ENCODE data around the gene NRP1.

GRCh38 chr10:33257439-33258080 lies 76.9 kb downstream of the NRP1 start:
- TF ChIP-seq POLR2A (IDR thresholded peaks at IDR 0.05; ENCODE audit: low read depth, low read length) (no peak), CTCF (IDR thresholded peaks at IDR 0.05; ENCODE audit: extremely low read depth in 1 of 2, insufficient read depth in 1 of 2, low read depth in 1 of 2, low read length in 2 of 2) (no peak), MAX (IDR thresholded peaks at IDR 0.05; ENCODE audit: insufficient read depth, insufficient read length) (no peak), JUN (IDR thresholded peaks at IDR 0.05; ENCODE audit: borderline replicate concordance, insufficient read depth, insufficient read length, low read depth) (no peak), POLR2AphosphoS5 (IDR thresholded peaks at IDR 0.05; ENCODE audit: insufficient read depth, low read depth, low read length) (no peak), GATA2 (IDR thresholded peaks at IDR 0.05; ENCODE audit: insufficient read depth, insufficient read length, low read depth, low read length) (no peak), EZH2 (IDR thresholded peaks at IDR 0.05; ENCODE audit: borderline replicate concordance, low read depth, low read length, severe bottlenecking) (no peak)

Data from endothelial cell of umbilical vein (primary cell).